ENCODE data around the gene MAST2.
"Not testable (repeated sequence)": the region's sequence is repeated elsewhere in the genome, so short reads cannot be mapped to it uniquely, and the experiment has no call there.

The MAST2 gene

GRCh38 chr1:45894331-45894730 is 90.9 kb downstream of the MAST2 start:
- DNase-seq, result no peak

DNA sequence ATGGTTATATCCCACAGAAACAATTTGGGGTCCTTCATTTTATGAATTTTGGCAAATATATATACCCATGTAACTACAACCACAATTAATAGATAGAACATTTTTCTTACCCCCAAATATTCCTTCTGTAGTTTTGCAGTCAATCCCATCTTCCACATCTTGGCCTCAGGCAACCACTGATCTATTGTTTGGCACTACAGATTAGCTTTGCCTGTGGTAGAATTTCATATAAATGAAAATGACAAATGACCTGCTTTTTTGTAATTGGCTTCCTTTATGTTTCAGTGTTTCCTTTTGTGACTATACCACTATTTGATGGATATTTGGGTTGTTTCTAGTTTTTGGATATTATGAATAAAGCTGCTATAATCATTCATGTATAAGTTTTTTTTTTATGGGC is 91.5 kb downstream of the MAST2 start:
- no peak for DNase-seq

DNA sequence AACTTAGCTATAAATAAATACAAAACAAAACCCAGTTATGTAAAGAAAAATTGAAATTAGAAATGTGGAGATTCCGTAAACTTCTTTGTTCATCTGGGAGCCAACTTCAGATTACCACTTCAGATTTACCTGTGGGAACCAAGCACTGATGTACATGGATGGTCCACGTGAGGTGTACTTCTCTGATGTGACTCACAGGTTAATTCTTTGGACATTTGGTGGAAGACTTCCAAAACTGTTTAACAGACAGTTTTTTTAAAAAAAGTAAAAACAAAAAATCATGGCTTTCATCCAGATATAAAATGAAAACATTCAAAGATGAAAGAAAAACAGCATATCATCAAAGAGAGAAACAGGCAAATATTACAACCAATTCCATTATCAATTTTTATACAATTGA is 92.0 kb downstream of the MAST2 start:
- no peak for DNase-seq

- no peak for DNase-seq
Measured at GRCh38 chr1:45906883-45907282, 103.5 kb downstream of the MAST2 start.

GRCh38 chr1:45908611-45909140 is 105.3 kb downstream of the MAST2 start:
- no peak for DNase-seq

DNA sequence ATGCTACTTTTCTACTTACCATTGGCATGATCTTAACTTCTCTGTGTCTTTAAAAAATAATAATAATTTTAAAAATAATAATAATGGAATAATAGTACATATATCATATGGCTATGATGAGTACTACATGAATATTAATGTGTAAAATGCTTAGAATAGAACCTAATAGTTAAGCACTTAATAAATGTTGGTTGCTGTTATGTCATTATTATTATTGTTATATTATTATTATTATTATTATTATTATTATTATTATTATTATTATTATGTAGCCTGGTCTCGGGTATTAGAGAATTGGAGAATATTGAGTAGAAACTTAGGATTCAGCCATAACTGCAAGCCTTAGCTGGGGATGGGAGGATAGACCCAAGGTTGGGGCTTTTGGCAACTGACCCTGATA is 108.2 kb downstream of the MAST2 start:
- no peak for DNase-seq

- DNase-seq, result peak; percentile 79
Measured at GRCh38 chr1:45913183-45913683, 109.8 kb downstream of the MAST2 start.

DNA sequence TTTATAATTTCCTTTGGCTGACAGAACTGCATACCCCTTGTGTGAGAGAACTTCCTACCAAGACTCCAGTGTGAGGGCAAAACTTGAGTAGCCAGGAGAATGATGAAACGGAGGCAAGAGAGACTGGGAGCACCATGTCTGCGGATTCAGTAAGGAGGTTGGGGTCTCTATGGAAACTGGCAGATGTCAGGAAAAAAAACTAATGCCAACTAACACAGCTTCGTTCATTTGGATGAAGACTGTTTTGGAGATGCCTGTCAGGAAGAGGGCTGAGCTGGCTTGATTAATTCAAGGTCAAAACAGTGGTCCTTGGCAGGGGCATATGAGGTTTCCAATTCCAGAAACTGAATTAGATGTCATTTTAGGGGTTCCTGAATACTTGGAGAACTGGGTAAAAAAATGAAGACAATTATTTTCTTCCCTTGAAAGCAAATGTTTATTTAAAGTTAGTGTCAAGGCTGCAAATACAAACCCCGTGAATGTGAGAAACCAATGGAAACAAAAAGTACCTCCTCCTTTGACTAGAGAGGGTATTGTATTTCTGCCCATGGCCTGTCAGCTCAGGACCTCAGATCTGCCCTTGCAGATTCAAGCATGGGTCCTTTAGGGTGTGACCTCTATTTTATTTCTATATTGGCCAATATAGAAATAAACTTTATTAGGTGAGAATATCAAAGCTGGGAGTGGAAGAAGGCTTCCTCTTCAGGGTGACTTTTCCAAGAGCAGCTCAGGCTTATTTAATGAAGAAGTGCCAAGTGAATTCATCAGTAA is 110.5 kb downstream of the MAST2 start:
- no peak for DNase-seq

- no peak for DNase-seq
Measured at GRCh38 chr1:45914836-45915235, 111.4 kb downstream of the MAST2 start.

- DNase-seq, result no peak
Measured at GRCh38 chr1:45922374-45922773, 119.0 kb downstream of the MAST2 start.

DNA sequence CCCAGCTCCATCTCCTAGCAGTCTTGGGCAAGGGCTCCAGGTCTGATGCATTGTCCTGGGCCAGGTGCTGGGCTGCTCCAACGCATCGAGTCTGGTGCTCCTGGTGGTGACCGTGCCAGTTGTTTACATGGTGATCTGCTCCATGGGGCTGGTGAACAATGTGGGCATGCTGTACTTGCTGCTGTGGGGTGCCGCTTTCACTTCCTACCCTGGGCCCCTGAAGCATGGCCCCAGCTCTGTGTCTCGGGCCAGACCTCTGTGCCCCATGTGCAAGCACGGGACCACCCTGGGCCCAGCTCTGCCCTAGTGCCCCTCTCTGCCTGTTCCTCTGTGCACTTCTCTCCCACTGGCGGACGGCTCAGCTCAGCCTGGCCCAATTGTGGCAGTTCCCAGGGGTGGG is 119.4 kb downstream of the MAST2 start:
- DNase-seq, result no peak

GRCh38 chr1:45923343-45923742 is 119.9 kb downstream of the MAST2 start:
- no peak for DNase-seq

- DNase-seq, result peak; percentile 2
Measured at GRCh38 chr1:45924736-45925135, 121.3 kb downstream of the MAST2 start.

GRCh38 chr1:45925728-45926287 is 122.4 kb downstream of the MAST2 start:
- no peak for DNase-seq

DNA sequence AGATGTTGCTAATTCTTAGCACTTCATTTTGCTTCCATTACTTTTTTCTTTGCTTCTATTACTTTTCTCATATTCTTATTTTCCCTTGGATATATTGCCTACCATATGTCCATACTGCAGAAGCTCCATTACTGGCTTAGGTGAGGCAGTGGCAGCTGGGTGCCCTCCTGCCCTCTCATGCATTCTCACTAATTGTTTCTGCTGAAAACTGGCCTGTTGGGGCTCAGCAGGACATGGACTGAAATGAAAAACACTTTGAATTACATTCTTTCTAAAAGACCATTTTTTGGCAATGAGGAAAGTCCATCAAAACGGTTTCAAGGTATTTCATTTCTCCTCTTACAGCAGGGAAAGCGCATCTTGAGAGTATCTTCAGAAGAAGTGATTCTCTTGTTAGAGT is 122.9 kb downstream of the MAST2 start:
- DNase-seq, result no peak

DNA sequence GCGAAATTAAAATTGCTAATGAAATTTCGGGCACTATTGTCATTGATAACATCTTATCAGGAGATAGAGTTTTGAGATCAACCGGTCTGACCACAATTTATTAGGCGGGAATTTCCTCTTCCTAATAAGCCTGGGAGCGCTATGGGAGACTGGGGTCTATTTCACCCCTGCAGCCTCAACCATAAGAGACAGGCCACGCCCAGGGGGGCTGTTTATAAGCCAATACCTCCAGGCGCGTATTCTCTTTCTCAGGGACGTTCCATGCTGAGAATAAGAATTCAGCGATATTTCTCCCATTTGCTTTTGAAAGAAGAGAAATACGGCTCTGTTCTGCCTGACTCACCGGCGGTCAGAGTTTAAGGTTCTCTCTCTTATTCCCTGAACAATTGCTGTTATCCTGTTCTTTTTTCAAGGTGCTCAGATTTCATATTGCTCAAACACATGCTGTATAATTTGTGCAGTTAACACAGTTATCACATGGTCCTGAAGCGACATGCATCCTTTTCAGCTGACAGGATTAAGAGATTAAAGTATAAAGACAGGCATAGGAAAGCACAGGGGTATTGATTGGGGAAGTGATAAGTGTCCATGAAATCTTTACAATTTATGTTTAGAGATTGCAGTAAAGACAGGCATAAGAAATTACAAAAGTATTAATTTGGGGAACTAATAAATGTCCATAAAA is 124.0 kb downstream of the MAST2 start:
- not testable (repeated sequence) for DNase-seq

- DNase-seq, result no peak
Measured at GRCh38 chr1:45928486-45929205, 125.2 kb downstream of the MAST2 start.

DNA sequence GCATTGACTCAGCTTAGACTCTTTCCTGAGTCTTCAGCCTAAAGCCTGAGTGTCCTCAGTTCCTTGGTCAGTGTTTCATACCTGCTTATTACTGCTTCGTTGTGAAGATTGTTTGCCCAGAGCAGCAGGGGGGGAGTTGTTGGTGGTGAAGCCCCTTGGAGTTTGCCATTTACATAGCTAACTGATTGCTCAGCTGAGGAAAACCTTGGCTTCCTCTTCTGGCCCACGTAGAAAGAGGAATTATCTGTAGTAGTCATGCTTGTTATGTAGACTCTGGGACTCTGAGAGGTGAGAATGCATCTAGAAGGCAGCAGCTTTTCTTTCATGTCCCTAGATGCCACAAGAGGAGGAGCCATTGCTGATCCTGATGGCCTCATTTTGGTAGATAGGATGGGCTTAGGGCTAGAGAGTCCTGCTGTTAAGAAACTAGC is 125.9 kb downstream of the MAST2 start:
- DNase-seq, result peak; percentile 74

DNA sequence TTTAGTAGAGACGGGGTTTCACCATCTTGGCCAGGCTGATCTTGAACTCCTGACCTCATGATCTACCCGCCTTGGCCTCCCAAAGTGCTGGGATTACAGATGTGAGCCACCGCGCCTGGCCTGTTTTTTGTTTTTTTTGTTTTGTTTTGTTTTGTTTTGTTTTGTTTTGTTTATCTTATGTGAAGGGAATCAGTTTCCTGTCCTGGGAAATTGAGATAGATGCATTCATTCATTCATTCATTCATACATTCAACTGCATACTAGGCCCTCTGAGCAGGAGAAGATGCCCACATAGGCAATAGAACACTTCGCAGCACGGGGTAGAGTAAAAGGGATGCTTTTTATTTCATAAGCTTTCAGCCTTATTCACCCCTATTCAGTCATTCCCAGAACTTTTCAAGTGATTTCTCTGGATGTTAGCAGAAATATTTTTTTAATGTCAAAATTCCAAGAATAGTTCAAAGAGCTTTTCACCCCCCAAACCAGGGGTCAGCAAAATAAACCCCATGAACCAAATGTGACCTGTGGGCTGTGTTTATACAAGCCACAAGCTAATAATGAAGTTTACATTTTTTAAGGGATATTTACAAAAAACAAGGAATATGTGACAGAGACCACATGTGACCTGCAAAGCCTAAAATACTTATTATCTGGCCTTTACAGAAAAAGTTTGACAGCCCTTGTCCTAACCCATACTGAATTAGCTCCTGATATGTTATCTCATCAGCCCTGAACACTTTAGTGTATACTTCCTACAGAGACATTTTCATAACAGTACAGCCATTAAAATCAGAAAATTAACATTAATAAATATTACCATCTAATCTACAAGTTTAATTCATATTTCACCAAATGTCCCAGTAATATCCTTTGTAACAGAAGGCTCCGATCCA is 127.1 kb downstream of the MAST2 start:
- no peak for DNase-seq

DNA sequence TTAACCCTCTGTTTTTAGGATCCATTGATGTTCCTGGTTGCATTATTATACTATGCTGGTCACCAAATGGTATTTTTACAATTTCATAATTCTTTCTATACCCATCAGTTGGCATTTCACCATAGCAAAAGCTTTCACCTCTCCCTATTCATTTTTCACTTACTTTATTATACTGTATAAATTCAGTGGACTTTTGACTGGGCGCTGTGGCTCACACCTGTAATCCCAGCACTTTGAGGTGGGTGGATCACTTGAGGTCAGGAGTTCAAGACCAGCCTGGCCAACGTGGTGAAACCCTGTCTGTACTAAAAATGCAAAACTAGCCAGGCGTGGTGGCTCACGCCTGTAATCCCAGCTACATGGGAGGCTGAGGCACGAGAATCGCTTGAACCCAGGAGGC is 128.8 kb downstream of the MAST2 start:
- DNase-seq, result not testable (repeated sequence)

- DNase-seq, result no peak
Measured at GRCh38 chr1:45934947-45935346, 131.5 kb downstream of the MAST2 start.

GRCh38 chr1:45938029-45938428 is 134.6 kb downstream of the MAST2 start:
- DNase-seq, result no peak

Measured in fibroblast of skin of abdomen (primary cell).